ENCODE results near the gene AGAP5.

Gene AGAP5

DNA sequence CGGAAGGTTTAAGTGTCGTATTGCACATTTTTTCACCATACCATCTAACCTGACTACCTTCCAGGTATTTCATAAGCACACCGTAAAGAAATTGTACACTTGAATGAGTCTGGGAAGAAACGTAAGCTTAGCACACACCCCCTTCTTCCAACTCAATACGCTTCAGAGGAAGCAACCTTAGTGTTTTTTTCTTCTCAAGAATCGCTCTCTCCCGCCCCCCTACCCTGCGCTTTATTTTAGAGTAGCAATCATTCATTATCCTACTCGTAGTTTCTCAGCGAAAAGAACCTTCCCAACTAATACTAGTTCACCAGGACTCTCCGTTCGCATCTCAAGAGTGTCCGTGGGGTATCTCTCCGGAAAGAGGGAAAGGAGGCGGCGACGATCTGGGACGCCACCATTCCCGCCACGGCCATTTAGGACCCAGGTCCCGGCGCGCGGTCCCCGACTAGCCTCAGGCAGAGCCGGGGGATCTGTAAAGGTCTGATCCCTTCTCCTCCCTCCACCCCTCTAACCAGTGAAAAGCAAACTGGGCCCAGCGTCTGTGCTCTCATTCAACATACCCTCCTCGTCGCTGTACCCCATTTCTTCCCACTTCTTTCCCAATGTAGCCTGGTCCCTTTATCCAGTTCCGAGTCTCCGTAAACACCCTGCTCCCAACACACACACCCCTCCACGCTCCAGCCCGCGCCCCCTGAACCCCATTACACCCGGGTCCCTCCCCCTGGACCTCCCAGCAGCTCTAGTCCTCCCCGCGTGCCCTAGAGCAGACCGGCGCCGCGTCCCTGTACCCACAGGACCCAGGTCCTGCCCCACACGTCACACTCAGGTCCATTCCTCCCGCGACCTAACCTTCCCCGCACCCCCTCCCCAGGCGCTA, 72.7 kb downstream of the AGAP5 start:
- peak in 1 of 2 donors; percentile 8 for DNase-seq
